GM23338 (cell line): ENCODE results near the gene NEK3.
"Not testable (repeated sequence)": the region's sequence is repeated elsewhere in the genome, so short reads cannot be mapped to it uniquely, and the experiment has no call there.

Experiments
- CTCF ChIP-seq, 2 experiments: fragments of 200-600 bp in 1 of 2; sonication (generic) in 1 of 2; conservative IDR thresholded peaks; 2 replicates each; pipeline versions ENCODE4 v1.5.1 to v1.6.1; 2016 to 2017; ENCODE audit warnings: antibody characterized with exemption in 2 of 2, low read depth in 2 of 2, mild to moderate bottlenecking in 2 of 2, moderate library complexity in 1 of 2
- EZH2 ChIP-seq: fragments of 200-600 bp; sonication (generic); IDR thresholded peaks from one replicate; pipeline ENCODE4 v1.8.0; 2017; ENCODE audit warnings: antibody characterized with exemption, mild to moderate bottlenecking, low read depth; ENCODE audit not compliant: unreplicated experiment
- POLR2AphosphoS5 ChIP-seq: IDR thresholded peaks from 2 replicates; pipeline ENCODE4 v1.6.1; 2016; ENCODE audit warnings: antibody characterized with exemption, low read depth
- REST ChIP-seq: IDR thresholded peaks from one replicate; pipeline ENCODE4 v1.6.1; 2018; ENCODE audit warnings: antibody characterized with exemption; ENCODE audit not compliant: unreplicated experiment
- ZNF331 ChIP-seq: fragments of 250-450 bp; sonication (Bioruptor Pico); IDR thresholded peaks from 2 replicates; pipeline ENCODE4 v1.5.0; 2020; ENCODE audit warnings: low read depth, mild to moderate bottlenecking, moderate library complexity

GRCh38 chr13:52102423-52102822 is 57.0 kb downstream of the NEK3 start:
- TF ChIP-seq CTCF (conservative IDR thresholded peaks at IDR 0.05; ENCODE audit: low read depth in 2 of 2); ZNF331; REST; POLR2AphosphoS5; EZH2: not testable (repeated sequence)
